ENCODE data around the gene CLDN16. TPM values are rescaled to one million over a fixed set of nuclear protein-coding genes. Genes with fewer than 3 reads are reported as not detected.

CLDN16 gene
- total and polyA plus RNA-seq, 2 of the 4 experiments (the other 2 are of a cell fraction) = under 0.01 to 0.09 TPM

DNA sequence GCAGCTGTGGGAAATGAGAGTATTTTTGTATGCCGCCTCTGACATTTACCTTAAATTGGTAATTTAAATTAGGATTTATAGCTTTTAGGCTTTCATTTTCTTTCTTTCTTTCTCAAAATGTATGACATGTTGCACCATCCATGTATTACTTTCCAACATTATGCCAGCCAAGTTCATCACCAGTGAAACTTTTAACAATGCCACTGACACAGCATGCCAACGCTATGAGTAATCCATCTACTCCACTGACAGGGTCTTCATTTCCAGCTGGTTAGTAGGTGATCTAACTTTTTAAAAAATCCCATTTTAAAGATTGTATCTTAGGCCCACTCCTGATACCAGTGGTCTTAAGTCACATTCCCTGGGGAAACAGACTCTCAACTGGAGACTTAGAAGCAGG lies 21.8 kb upstream of the CLDN16 start:
- in situ Hi-C loops (cut with MboI; ENCODE audit: low sequenced_read_pairs) (no loop called here), intact Hi-C loops (cut with micrococcal nuclease) (no loop called here), dilution Hi-C loops (cut with HindIII; ENCODE audit: low sequenced_read_pairs, unreplicated experiment) (no loop called here)
- H2BK120ac ChIP-seq (ENCODE audit: low read depth, low read length) = no peak overlapping the region
- no peak overlapping the region for H3K23ac ChIP-seq (ENCODE audit: low read depth, low read length)
- no peak overlapping the region for H3K9ac ChIP-seq (ENCODE audit: low read depth, low read length)
- H3K4me1 ChIP-seq (ENCODE audit: control insufficient read depth, insufficient read depth, low read length) = no peaks in the 10 kb centered on the region; the same call in 1 of the 2 replicates
- H3K4ac ChIP-seq (ENCODE audit: low read depth, low read length) = no peak overlapping the region
- H2BK15ac ChIP-seq (ENCODE audit: low read depth, low read length) = no peak overlapping the region
- ATAC-seq (ENCODE audit: low read depth) (no peak; the same call in 1 of the 2 replicates), DNase-seq (no peak)
- no peak overlapping the region for H2AK9ac ChIP-seq (replicated peaks; ENCODE audit: low read depth, low read length, poor library complexity)
- H3K56ac ChIP-seq (ENCODE audit: extremely low read depth, insufficient read depth, low read length) = no peak overlapping the region
- H3K4me2 ChIP-seq (ENCODE audit: low read depth, low read length) = no peak overlapping the region
- no peaks in the 10 kb centered on the region for H3K79me1 ChIP-seq (ENCODE audit: low read depth in 1 of 2, low read length in 2 of 2)
- no peaks in the 10 kb centered on the region for H3K9me3 ChIP-seq (ENCODE audit: control insufficient read depth, insufficient read depth, low read length)
- ChIA-PET POLR2A (ENCODE audit: unreplicated experiment) (no interaction called here), CTCF (interaction anchor here (1.4 kb wide), 1 partner anchor 9 kb away, joined by 3 read pairs; no protein-coding TSS in a partner anchor)
- no peak overlapping the region for H3K27ac ChIP-seq (ENCODE audit: insufficient read depth, low read length)
- BruUV-seq (replicated peaks) = no TSS peak
- H4K20me1 ChIP-seq (ENCODE audit: insufficient read depth, low read length) = no peaks in the 10 kb centered on the region
- no CpG with 5 or more reads among the region's 2 CpGs for WGBS, 2 experiments (ENCODE audit: extremely low coverage in 2 of 2, insufficient read length in 1 of 2)
- no peak overlapping the region for H3K18ac ChIP-seq (ENCODE audit: low read depth, low read length)
- H3K4me3 ChIP-seq (ENCODE audit: insufficient read depth, low read depth, low read length) = no peak overlapping the region
- TF ChIP-seq SMC3 (IDR thresholded peaks at IDR 0.05; ENCODE audit: low read depth, low read length) = no peak
- TF ChIP-seq BHLHE40 (IDR thresholded peaks at IDR 0.05; ENCODE audit: low read depth, low read length) = no peak
- TF ChIP-seq RAD21 (IDR thresholded peaks at IDR 0.05; ENCODE audit: low read length) = no peak
- TF ChIP-seq FOS (IDR thresholded peaks at IDR 0.05; ENCODE audit: low read depth, low read length) = no peak
- no peak for TF ChIP-seq CHD1 (IDR thresholded peaks at IDR 0.05; ENCODE audit: low read depth, low read length)
- TF ChIP-seq, protein P1, sequence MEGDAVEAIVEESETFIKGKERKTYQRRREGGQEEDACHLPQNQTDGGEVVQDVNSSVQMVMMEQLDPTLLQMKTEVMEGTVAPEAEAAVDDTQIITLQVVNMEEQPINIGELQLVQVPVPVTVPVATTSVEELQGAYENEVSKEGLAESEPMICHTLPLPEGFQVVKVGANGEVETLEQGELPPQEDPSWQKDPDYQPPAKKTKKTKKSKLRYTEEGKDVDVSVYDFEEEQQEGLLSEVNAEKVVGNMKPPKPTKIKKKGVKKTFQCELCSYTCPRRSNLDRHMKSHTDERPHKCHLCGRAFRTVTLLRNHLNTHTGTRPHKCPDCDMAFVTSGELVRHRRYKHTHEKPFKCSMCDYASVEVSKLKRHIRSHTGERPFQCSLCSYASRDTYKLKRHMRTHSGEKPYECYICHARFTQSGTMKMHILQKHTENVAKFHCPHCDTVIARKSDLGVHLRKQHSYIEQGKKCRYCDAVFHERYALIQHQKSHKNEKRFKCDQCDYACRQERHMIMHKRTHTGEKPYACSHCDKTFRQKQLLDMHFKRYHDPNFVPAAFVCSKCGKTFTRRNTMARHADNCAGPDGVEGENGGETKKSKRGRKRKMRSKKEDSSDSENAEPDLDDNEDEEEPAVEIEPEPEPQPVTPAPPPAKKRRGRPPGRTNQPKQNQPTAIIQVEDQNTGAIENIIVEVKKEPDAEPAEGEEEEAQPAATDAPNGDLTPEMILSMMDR (conservative IDR thresholded peaks at IDR 0.05; ENCODE audit: low read depth, low read length) = no peak
- no peak for TF ChIP-seq CEBPB (IDR thresholded peaks at IDR 0.05; ENCODE audit: low read depth, low read length)
- TF ChIP-seq, protein P2, sequence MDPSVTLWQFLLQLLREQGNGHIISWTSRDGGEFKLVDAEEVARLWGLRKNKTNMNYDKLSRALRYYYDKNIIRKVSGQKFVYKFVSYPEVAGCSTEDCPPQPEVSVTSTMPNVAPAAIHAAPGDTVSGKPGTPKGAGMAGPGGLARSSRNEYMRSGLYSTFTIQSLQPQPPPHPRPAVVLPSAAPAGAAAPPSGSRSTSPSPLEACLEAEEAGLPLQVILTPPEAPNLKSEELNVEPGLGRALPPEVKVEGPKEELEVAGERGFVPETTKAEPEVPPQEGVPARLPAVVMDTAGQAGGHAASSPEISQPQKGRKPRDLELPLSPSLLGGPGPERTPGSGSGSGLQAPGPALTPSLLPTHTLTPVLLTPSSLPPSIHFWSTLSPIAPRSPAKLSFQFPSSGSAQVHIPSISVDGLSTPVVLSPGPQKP (IDR thresholded peaks at IDR 0.05; ENCODE audit: borderline replicate concordance, low read depth, low read length) = no peak
- no peak for TF ChIP-seq POLR2A (IDR thresholded peaks at IDR 0.05; ENCODE audit: low read depth, low read length)
- TF ChIP-seq, protein P3, sequence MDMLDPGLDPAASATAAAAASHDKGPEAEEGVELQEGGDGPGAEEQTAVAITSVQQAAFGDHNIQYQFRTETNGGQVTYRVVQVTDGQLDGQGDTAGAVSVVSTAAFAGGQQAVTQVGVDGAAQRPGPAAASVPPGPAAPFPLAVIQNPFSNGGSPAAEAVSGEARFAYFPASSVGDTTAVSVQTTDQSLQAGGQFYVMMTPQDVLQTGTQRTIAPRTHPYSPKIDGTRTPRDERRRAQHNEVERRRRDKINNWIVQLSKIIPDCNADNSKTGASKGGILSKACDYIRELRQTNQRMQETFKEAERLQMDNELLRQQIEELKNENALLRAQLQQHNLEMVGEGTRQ (IDR thresholded peaks at IDR 0.05; ENCODE audit: low read depth, low read length) = no peak
- no peak for TF ChIP-seq MXI1 (IDR thresholded peaks at IDR 0.05; ENCODE audit: borderline replicate concordance, low read depth, low read length)
- no peak for TF ChIP-seq MAZ (IDR thresholded peaks at IDR 0.05; ENCODE audit: borderline replicate concordance, low read depth, low read length)
- no peak overlapping the region for H2AFZ ChIP-seq (replicated peaks; ENCODE audit: low read length, poor library complexity)
- no peaks in the 10 kb centered on the region for H3K27me3 ChIP-seq (ENCODE audit: control insufficient read depth, insufficient read depth, low read length)
- H2BK20ac ChIP-seq (ENCODE audit: low read depth, low read length) = no peak overlapping the region
- H2AK5ac ChIP-seq (ENCODE audit: low read depth, low read length) = no peak overlapping the region
- H4K91ac ChIP-seq (ENCODE audit: insufficient read depth, low read depth, low read length) = no peak overlapping the region
- no peak overlapping the region for H3K14ac ChIP-seq (replicated peaks; ENCODE audit: low read depth, low read length)
- H4K5ac ChIP-seq (ENCODE audit: low read depth, low read length) = no peak overlapping the region
- no peaks in the 10 kb centered on the region for H3K36me3 ChIP-seq (ENCODE audit: control insufficient read depth, insufficient read depth, low read length)
- no peak overlapping the region for H4K8ac ChIP-seq (ENCODE audit: low read depth in 2 of 2, low read length in 2 of 2)
- H2BK5ac ChIP-seq (ENCODE audit: low read depth, low read length, poor library complexity, severe bottlenecking) = no peak overlapping the region
- H3K9me1 ChIP-seq (ENCODE audit: insufficient read depth, low read length) = no peaks in the 10 kb centered on the region
